Adrenal gland (tissue), 5 donors: Measurements from ENCODE around the gene MALRD1.

Experiments used
- CTCF ChIP-seq, 6 experiments: fragments of 450-650 bp in 4 of 6; fragments of 200-600 bp in 2 of 6; sonication (generic) in 1 of 6; IDR thresholded peaks; 1 replicate in 5 of 6; 2 replicates in 1 of 6; pipeline versions ENCODE4 v1.5.1 to v1.8.0; 2016 to 2021; ENCODE audit warnings: antibody characterized with exemption in 6 of 6, mild to moderate bottlenecking in 2 of 6, moderate library complexity in 1 of 6
- POLR2A ChIP-seq, 2 donors: fragments of 450-650 bp; IDR thresholded peaks; one replicate each; pipeline ENCODE4 v1.6.1; 2017; ENCODE audit warnings: antibody characterized with exemption in 2 of 2, mild to moderate bottlenecking in 2 of 2, moderate library complexity in 1 of 2
- donor health status: DM: no; HTN: no; CAD: no.

- no peak for TF ChIP-seq CTCF (IDR thresholded peaks at IDR 0.05)
- no peak for TF ChIP-seq POLR2A (IDR thresholded peaks at IDR 0.05)
Observed at GRCh38 chr10:19570991-19571390, 522.4 kb downstream of the MALRD1 start.
